Measurements from ENCODE around the gene C19orf33. TPM values are rescaled to one million over a fixed set of nuclear protein-coding genes. Genes with fewer than 3 reads are reported as not detected.

C19orf33 gene
- total and polyA plus RNA-seq, 12 donors, result 0.88 to 46.2 (median 3.2) TPM; not detected in 3

Small RNA genes within 50 kb of the gene (small RNA-seq; reads per million reads assigned to genes)
- gene RF00019, result 0 reads per million in 2 donors

Other genes starting within 250 kb of the C19orf33 start
- gene DPF1, start 80.0 kb upstream of the C19orf33 start, total RNA-seq, result 1 to 10 TPM in 1 of 9 donors, under 1 TPM in 3, not detected in 5; 0.37 to 1.3 (median 0.75) TPM
- under 1 TPM; 0.17 to 0.97 (median 0.40) TPM for gene DPF1, start 80.0 kb upstream of the C19orf33 start, polyA plus RNA-seq
- gene PPP1R14A, start 47.9 kb upstream of the C19orf33 start, total RNA-seq, result 100 to 1,000 TPM in 7 of 9 donors, 10 to 100 TPM in 1, 1 to 10 TPM in 1; 9.5 to 250 (median 144) TPM
- gene PPP1R14A, start 47.9 kb upstream of the C19orf33 start, polyA plus RNA-seq, result 100 to 1,000 TPM in 2 of 3 donors, 10 to 100 TPM in 1; 14.8 to 366 (median 340) TPM
- gene SPINT2, start 39.7 kb upstream of the C19orf33 start, total RNA-seq, result 100 to 1,000 TPM in 1 of 9 donors, 10 to 100 TPM in 8; 38.1 to 233 (median 75.6) TPM
- 10 to 100 TPM; 33.4 to 44.0 (median 33.8) TPM for gene SPINT2, start 39.7 kb upstream of the C19orf33 start, polyA plus RNA-seq
- 10 to 100 TPM; 31.0 to 57.0 (median 37.8) TPM for gene YIF1B, start 11.7 kb downstream of the C19orf33 start, total RNA-seq
- gene YIF1B, start 11.7 kb downstream of the C19orf33 start, polyA plus RNA-seq, result 10 to 100 TPM; 23.5 to 53.0 (median 42.1) TPM
- gene KCNK6, start 15.6 kb downstream of the C19orf33 start, total RNA-seq, result 1 to 10 TPM; 1.2 to 5.4 (median 4.1) TPM
- gene KCNK6, start 15.6 kb downstream of the C19orf33 start, polyA plus RNA-seq, result 1 to 10 TPM; 2.2 to 6.0 (median 2.7) TPM
- 1 to 10 TPM in 8 of 9 donors, under 1 TPM in 1; 0.30 to 8.8 (median 2.8) TPM for gene CATSPERG, start 31.6 kb downstream of the C19orf33 start, total RNA-seq
- gene CATSPERG, start 31.6 kb downstream of the C19orf33 start, polyA plus RNA-seq, result 1 to 10 TPM; 1.5 to 3.7 (median 2.1) TPM
- 100 to 1,000 TPM; 121 to 330 (median 211) TPM for gene PSMD8, start 70.3 kb downstream of the C19orf33 start, total RNA-seq
- 100 to 1,000 TPM in 1 of 3 donors, 10 to 100 TPM in 2; 53.1 to 268 (median 64.5) TPM for gene PSMD8, start 70.3 kb downstream of the C19orf33 start, polyA plus RNA-seq
- 1 to 10 TPM in 1 of 9 donors, under 1 TPM in 5, not detected in 3; 0.57 to 1.4 (median 0.78) TPM for gene GGN, start 83.8 kb downstream of the C19orf33 start, total RNA-seq
- gene GGN, start 83.8 kb downstream of the C19orf33 start, polyA plus RNA-seq, result 1 to 10 TPM in 1 of 3 donors, under 1 TPM in 1, not detected in 1; 0.88 to 1.6 TPM
- gene SPRED3, start 84.4 kb downstream of the C19orf33 start, total RNA-seq, result 1 to 10 TPM in 3 of 9 donors, under 1 TPM in 5, not detected in 1; 0.06 to 3.3 (median 0.45) TPM
- gene SPRED3, start 84.4 kb downstream of the C19orf33 start, polyA plus RNA-seq, result 1 to 10 TPM; 1.4 TPM
- gene FAM98C, start 98.8 kb downstream of the C19orf33 start, total RNA-seq, result 10 to 100 TPM in 8 of 9 donors, 1 to 10 TPM in 1; 7.2 to 33.5 (median 16.6) TPM
- gene FAM98C, start 98.8 kb downstream of the C19orf33 start, polyA plus RNA-seq, result 10 to 100 TPM in 2 of 3 donors, 1 to 10 TPM in 1; 5.3 to 25.7 (median 20.8) TPM
- 1 to 10 TPM in 8 of 9 donors, under 1 TPM in 1; 0.22 to 10.0 (median 4.2) TPM for gene RASGRP4, start 122.0 kb downstream of the C19orf33 start, total RNA-seq
- gene RASGRP4, start 122.0 kb downstream of the C19orf33 start, polyA plus RNA-seq, result 1 to 10 TPM; 1.3 to 4.5 (median 2.7) TPM
- 1 to 10 TPM in 8 of 9 donors, under 1 TPM in 1; 0.90 to 10.0 (median 3.3) TPM for gene RYR1, start 129.4 kb downstream of the C19orf33 start, total RNA-seq
- 1 to 10 TPM; 1.2 to 7.2 (median 2.0) TPM for gene RYR1, start 129.4 kb downstream of the C19orf33 start, polyA plus RNA-seq

All from adrenal gland (tissue), 12 donors.